Right cardiac atrium (tissue), 5 donors: Measurements from ENCODE around the gene STARD10. TPM values are rescaled to one million over a fixed set of nuclear protein-coding genes. Genes with fewer than 3 reads are reported as not detected.
"Not testable (repeated sequence)": the region's sequence is repeated elsewhere in the genome, so short reads cannot be mapped to it uniquely, and the experiment has no call there.

ENCODE experiments used
- ATAC-seq, 2 donors: fragments of 200-7000 bp; cut with Tn5 transposase; one replicate each; pipeline versions ENCODE4 v1.8.0 to v1.9.1; 2020; ENCODE audit warnings: moderate library complexity in 2 of 2, mild to moderate bottlenecking in 1 of 2
- DNase-seq, 3 donors: peaks; one replicate each; pipeline ENCODE4 v3.0.0-alpha.2; 2020
- H3K27ac ChIP-seq: one replicate; pipeline ENCODE4 v1.5.1; 2013; ENCODE audit warnings: mild to moderate bottlenecking, low read length, control low read depth, moderate library complexity
- H3K27me3 ChIP-seq: one replicate; pipeline ENCODE4 v1.6.1; 2013; ENCODE audit not compliant: control insufficient read depth, insufficient read depth
- H3K4me1 ChIP-seq: one replicate; pipeline ENCODE4 v1.6.1; 2013; ENCODE audit warnings: low read length; ENCODE audit not compliant: control insufficient read depth, insufficient read depth
- H3K4me3 ChIP-seq: one replicate; pipeline ENCODE4 v1.5.1; 2013; ENCODE audit warnings: low read length, control low read depth
- H3K9me3 ChIP-seq: one replicate; pipeline ENCODE4 v1.6.1; 2013; ENCODE audit warnings: low read length; ENCODE audit not compliant: control insufficient read depth
- WGBS: extraction: QIAGEN DNeasy Blood & Tissue Kit; methylation state at CpG from one replicate; pipeline ENCODE4 v1.1.7; 2013; 5-methylcytosine and 5-hydroxymethylcytosine counted together
- intact Hi-C, 4 donors: fragments of 100-400 bp; cut with DNase I; formaldehyde crosslinking; loops; one replicate each; pipeline versions ENCODE4 v1.11.0 to v1.14.0; 2022 to 2023
- polyA plus RNA-seq: library from polyadenylated mRNA; stranded (reverse); fragments of 200-250 nt; gene quantifications from one replicate; pipeline ENCODE4 v1.2.3, GENCODE V29; 2013
- total RNA-seq, 4 donors: library from RNA; stranded (reverse); fragmentation: NEBNext Ultra II Directional; extraction: Animal tissue kit (Norgen Biotek cat#: 25700); gene quantifications; one replicate each; pipeline ENCODE4 v1.2.1, GENCODE V29; 2021
- donor health status: healthy with polysubstance abuse.
- donor health status: DM: no; HTN: yes; CAD: no.
- donor health status: DM: no; HTN: no; CAD: no.
- donor health status: DM: no; HTN: yes; CAD: no; lungs with severe emphysema.
- donor health status: DM: yes; HTN: yes; CAD: no.

STARD10 gene
- total and polyA plus RNA-seq, 5 donors = 88.9 to 228 (median 122) TPM

DNA sequence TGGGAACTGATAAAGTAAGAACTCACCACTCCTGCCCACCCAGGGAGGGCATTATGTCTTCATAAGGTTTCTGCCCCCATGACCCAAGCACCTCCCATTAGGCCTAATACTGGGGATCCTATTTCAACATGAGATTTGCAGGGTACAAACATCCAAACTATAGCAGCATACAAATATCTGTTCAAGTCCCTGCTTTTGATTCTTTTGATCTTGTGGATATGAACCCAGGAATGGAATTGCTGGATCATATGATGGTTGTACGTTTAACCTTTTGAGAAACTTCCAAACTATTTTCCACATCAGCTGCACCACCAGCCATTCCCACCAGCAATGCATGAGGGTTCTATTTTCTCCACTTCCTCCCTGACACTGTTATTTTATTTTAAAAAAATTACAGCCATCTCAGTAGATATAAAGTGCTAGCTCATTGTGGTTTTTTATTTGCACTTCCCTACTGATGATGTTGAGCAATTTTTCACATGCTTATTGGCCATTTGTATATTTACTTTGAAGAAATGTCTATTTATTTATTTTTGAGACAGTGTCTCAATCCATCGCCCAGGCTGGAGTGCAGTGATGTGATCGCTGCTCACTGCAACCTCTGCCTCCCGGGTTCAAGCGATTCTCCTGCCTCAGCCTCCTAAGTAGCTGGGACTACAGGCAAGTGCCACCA, 13.3 kb upstream of the STARD10 start:
- peak overlapping the region; percentile 10 for H3K27ac ChIP-seq

DNA sequence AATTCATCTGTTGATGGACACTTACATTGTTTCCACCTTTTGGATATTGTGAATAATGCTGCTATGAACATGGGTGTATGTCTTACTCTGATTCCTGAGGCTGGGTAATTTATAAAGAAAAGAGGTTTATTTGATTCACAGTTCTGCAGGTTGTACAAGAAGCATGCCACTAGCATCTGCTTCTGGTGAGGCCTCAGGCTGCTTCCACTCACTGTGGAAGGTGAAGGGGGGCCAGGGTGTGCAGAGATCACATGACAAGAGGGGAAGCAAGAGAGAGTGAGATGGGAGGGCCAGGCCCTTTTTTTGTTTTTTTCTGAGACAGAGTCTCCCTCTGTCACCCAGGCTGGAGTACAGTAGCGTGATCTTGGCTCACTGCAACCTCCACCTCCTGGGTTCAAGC, 12.5 kb upstream of the STARD10 start:
- H3K9me3 ChIP-seq, H3K4me1 ChIP-seq, ATAC-seq, H3K27me3 ChIP-seq, DNase-seq, intact Hi-C loops, H3K4me3 ChIP-seq, H3K27ac ChIP-seq: not testable (repeated sequence)
- 94% methylated on average over 1 of the region's 1 CpG for WGBS

More for the DNA sequence above, 13.3 kb upstream of the STARD10 start:
- H3K4me3 ChIP-seq = no peak overlapping the region
- intact Hi-C loops = no loop called here
- peak; percentile 33 to 46 for ATAC-seq
- DNase-seq = no peak
- H3K27me3 ChIP-seq = no peaks in the 10 kb centered on the region
- no peaks in the 10 kb centered on the region for H3K9me3 ChIP-seq
- H3K4me1 ChIP-seq = no peaks in the 10 kb centered on the region
- 85% methylated on average over 5 of the region's 5 CpGs for whole genome bisulfite sequencing

DNA sequence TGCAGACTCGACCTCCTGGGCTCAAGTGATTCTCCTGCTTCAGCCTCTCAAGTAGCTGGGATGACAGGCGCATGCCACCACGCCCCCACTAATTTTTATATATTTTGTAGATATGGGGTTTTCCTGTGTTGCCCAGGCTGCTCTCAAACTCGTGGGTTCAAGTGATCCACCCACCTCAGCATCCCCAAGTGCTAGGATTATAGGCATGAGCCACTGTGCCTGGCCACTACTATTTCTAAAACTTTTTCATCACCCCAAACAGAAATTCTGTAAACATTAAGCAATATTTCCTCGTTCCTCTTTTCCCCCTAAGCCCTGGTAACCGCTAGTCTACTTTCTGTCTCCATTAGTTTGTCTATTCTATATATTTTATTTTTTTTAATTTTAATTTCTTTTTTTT, 11.4 kb upstream of the STARD10 start:
- intact Hi-C loops = no loop called here
- Histone ChIP-seq H3K4me1 (no peaks in the 10 kb centered on the region), H3K27me3 (no peaks in the 10 kb centered on the region), H3K9me3 (no peaks in the 10 kb centered on the region), H3K4me3 (no peak overlapping the region), H3K27ac (no peak overlapping the region)
- DNase-seq = no peak
- no peak for ATAC-seq
- 79% methylated on average over 6 of the region's 6 CpGs for WGBS

DNA sequence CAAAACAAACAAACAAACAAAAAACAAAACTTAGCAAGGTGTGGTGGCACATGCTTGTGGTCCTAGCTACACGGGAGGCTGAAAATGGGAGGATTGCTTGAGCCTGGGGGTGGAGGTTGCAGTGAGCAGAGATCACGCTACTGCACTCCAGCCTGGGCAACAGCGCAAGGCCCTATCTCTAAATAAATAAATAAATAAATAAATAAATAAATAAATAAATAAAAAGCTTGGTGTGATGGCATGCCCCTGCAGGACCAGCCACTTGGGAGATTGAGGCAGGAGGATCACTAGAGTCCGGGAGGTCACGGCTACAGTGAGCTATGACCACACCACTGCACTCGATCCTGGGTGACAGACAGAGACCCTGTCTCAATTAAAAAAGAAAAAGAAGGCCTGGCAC, 9.0 kb upstream of the STARD10 start:
- H3K9me3 ChIP-seq = no peaks in the 10 kb centered on the region
- 87% methylated on average over 6 of the region's 6 CpGs for whole genome bisulfite sequencing
- no peaks in the 10 kb centered on the region for H3K4me1 ChIP-seq
- DNase-seq = no peak
- H3K27me3 ChIP-seq = no peaks in the 10 kb centered on the region
- H3K27ac ChIP-seq = no peak overlapping the region
- intact Hi-C loops = no loop called here
- H3K4me3 ChIP-seq = no peak overlapping the region
- no peak for ATAC-seq

DNA sequence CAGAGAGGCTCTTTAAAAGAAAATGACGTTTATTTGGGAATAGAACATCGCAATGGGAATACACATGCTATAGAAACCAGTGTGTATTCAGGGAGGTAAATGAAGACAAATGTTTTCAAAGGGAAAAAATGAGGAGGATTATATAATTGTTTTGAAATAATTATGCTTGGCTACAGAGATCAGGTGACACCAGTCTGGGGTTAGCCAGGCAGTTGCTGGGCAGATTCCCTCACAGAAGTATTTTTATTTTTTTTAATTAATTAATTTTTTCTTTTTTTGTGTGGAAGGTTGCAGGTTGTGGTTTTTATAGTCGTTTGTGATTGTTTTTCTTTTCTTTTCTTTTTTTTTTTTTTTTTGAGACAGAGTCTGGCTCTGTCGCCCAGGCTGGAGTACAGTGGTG, 5.6 kb upstream of the STARD10 start:
- Histone ChIP-seq H3K27me3 (no peaks in the 10 kb centered on the region), H3K27ac (no peak overlapping the region)

DNA sequence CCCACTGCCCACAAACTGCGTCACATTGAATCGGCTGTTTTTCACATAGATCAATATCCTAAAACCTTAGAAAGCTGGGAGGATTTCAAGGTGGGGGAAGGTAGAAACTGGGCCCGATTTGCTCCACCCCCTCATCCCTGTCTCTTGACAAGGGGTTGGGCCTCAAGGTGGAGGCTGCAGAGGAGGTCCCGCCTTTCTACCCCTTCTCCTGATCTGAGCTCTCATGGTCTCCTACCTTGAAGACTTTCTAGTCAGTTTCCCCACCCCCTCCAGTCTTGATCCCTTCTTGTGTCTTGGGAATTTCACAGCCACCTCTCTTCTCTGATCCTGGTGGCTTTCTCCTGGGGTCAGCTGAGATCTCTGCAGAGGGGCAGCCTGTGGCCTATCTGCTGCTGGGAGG, 4.5 kb upstream of the STARD10 start:
- intact Hi-C loops = no loop called here
- Histone ChIP-seq H3K4me1 (peaks cover 3% of the 10 kb centered on the region), H3K4me3 (no peak overlapping the region), H3K27ac (no peak overlapping the region), H3K9me3 (no peaks in the 10 kb centered on the region), H3K27me3 (no peaks in the 10 kb centered on the region)
- no peak for ATAC-seq
- DNase-seq = no peak
- 75% methylated on average over 4 of the region's 4 CpGs for WGBS

More for the DNA sequence above, 5.6 kb upstream of the STARD10 start:
- 72% methylated on average over 4 of the region's 4 CpGs for WGBS
- intact Hi-C loops = no loop called here
- DNase-seq (no peak), ATAC-seq (no peak)
- Histone ChIP-seq H3K4me1 (peaks cover 2% of the 10 kb centered on the region), H3K9me3 (no peaks in the 10 kb centered on the region), H3K4me3 (no peak overlapping the region)

DNA sequence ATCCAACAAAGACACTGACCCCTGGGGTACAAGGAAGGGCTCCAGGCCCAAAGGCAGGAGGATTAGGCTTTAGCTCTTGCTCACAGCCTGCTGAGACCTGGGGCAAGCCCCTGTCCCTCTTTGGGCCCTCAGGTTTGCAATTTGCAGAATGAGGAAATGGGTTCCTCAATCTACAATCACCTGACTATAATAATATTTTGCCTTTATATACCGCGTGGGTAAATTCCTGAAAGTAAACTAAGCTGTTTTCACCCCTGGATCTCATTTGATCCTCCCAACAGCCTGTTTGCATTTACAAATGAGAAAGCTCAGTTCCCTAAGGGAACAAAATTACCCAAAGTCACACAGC, 797 bp downstream of the STARD10 start:
- ATAC-seq = no peak

DNA sequence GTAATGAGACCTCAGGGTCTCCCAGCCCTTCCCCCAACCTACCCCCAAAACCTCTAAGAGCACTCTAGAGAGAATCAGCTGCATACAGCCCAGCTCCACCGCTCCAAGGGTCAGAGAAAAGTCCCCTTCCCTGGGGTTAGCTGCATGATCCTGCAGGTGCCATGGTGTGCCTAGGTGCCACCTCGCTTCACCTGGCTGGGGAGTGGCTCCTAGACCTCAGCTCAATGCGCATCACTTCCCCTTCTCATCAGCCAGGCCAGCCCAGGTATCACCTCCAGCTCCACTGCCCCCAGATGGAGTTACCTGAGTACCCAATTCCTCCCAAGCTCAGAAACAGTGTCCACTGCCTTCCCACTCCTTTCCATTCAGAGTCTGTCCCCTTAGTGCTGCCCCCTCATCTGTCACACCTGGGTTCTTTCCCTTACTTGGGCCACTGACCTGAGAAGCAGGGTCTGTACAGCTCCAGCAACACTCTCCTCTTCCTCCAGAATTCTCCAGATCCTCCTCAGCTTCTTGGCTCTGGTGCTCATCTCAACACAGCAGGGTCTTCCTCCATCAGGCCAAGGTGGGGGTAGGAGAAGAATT, 1.3 kb downstream of the STARD10 start:
- Histone ChIP-seq H3K9me3 (no peaks in the 10 kb centered on the region), H3K27ac (peak overlapping the region; percentile 29), H3K27me3 (no peaks in the 10 kb centered on the region), H3K4me3 (no peak overlapping the region), H3K4me1 (peaks cover 6% of the 10 kb centered on the region)
- DNase-seq (no peak), ATAC-seq (no peak)
- 97% methylated on average over 3 of the region's 3 CpGs for WGBS
- intact Hi-C loops = loop anchor here in 3 of 4 donors (2.0 to 5.0 kb wide), 2 partner anchors 65 to 68 kb away; no protein-coding TSS in a partner anchor

More for the DNA sequence above, 797 bp downstream of the STARD10 start:
- intact Hi-C loops = loop anchor here in 3 of 4 donors (2.0 to 5.0 kb wide), 2 partner anchors 66 to 68 kb away; no protein-coding TSS in a partner anchor
- peak overlapping the region; percentile 49 for H3K27ac ChIP-seq
- WGBS = 82% methylated on average over 2 of the region's 2 CpGs
- no peak for DNase-seq
- peaks cover 6% of the 10 kb centered on the region for H3K4me1 ChIP-seq
- no peaks in the 10 kb centered on the region for H3K27me3 ChIP-seq
- no peaks in the 10 kb centered on the region for H3K9me3 ChIP-seq
- no peak overlapping the region for H3K4me3 ChIP-seq

DNA sequence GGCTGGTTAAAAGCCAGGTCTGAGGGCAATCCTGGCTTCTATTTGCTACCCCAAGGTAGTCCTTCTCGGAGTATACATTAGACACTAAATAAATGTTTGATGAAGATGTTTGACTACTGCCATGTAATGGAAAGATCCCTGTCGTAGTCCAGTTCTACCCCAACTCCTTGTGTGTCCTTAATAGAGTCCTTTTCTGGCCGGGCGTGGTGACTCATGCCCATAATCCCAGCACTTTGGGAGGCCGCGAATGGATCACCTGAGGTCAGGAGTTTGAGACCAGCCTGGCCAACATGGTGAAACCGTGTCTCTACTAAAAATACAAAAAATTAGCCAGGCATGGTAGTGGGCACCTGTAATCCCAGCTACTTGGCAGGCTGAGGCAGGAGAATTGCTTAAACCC, 2.6 kb downstream of the STARD10 start:
- not testable (repeated sequence) for H3K27ac ChIP-seq

DNA sequence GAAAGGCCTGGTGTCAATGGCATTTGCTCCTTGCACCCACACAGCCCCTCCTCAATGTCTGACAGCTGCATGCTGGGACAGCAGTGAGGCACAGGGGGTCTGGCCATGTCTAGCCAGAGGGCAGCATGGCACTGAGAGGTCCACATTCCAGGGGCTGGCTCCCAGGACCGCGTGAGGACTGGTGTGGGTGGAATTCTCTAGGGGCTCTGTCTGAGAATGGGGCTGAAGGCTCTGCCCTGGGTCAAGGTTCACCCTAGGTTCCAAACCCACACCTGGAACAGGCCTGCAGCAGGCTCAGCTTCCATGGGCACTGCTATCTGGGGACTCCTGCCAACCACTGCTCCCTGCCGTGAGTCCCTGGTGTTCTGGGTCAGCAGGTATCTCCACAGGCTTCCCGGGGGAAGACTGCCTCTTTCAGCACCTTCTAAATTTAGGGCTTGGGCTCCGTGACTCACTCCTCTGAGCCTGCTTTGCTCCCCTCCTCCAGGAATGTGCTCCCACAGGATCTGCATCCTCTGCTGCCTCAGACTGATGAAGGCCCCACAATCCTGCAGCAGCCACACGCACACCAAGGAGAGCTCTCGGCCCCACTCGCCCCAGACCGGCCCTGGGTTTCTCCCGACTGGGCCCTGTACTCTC, 4.2 kb downstream of the STARD10 start:
- H3K27me3 ChIP-seq = no peaks in the 10 kb centered on the region
- DNase-seq = peak in 2 of 3 donors; percentile 63 to 65
- intact Hi-C loops = loop anchor here in 2 of 4 donors (5.0 kb wide), 1 partner anchor 62 kb away; no protein-coding TSS in a partner anchor
- WGBS = 40% methylated on average over 10 of the region's 10 CpGs
- H3K4me3 ChIP-seq = no peak overlapping the region
- peak in 1 of 2 donors; percentile 3 for ATAC-seq
- H3K27ac ChIP-seq = peak overlapping the region; percentile 56
- peaks cover 6% of the 10 kb centered on the region for H3K4me1 ChIP-seq
- H3K9me3 ChIP-seq = no peaks in the 10 kb centered on the region

More for the DNA sequence above, 2.6 kb downstream of the STARD10 start:
- H3K9me3 ChIP-seq, ATAC-seq, DNase-seq, H3K4me1 ChIP-seq, H3K4me3 ChIP-seq, H3K27me3 ChIP-seq: not testable (repeated sequence)
- intact Hi-C loops = loop anchor here in 2 of 4 donors (5.0 kb wide), 1 partner anchor 64 kb away; no protein-coding TSS in a partner anchor
- WGBS = 91% methylated on average over 7 of the region's 7 CpGs

DNA sequence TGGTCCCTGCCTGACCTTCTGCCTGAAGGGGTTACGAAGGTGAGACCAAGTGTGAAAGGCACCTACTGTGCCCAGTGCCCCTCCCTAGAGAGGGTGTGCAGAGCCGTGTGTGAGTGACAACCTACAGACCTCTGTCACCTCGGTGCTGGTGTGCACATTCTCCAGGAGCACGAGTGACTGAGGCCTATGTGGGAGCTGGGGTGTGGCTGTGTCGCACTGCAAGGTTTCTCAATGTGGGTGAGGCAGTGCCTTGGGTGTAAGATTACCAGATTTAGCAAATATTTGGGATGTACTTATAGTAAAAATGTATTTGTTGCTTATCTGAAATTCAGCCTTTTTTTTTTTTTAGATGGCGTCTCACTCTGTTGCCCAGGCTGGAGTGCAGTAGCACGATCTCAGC, 5.6 kb downstream of the STARD10 start:
- H3K4me3 ChIP-seq = no peak overlapping the region
- H3K9me3 ChIP-seq = no peaks in the 10 kb centered on the region
- no peak overlapping the region for H3K27ac ChIP-seq
- DNase-seq = no peak
- H3K4me1 ChIP-seq = peaks cover 3% of the 10 kb centered on the region
- intact Hi-C loops = no loop called here
- WGBS = 72% methylated on average over 7 of the region's 7 CpGs
- no peaks in the 10 kb centered on the region for H3K27me3 ChIP-seq
- no peak for ATAC-seq
